ENCODE data around the gene PHF23. TPM values are rescaled to one million over a fixed set of nuclear protein-coding genes. Genes with fewer than 3 reads are reported as not detected.

Gene PHF23
- total and polyA plus RNA-seq, 9 of the 15 experiments (the other 6 are each of a cell fraction or from before 2014, with no cell fraction given), result 7.4 to 87.5 (median 33.7) TPM

DNA sequence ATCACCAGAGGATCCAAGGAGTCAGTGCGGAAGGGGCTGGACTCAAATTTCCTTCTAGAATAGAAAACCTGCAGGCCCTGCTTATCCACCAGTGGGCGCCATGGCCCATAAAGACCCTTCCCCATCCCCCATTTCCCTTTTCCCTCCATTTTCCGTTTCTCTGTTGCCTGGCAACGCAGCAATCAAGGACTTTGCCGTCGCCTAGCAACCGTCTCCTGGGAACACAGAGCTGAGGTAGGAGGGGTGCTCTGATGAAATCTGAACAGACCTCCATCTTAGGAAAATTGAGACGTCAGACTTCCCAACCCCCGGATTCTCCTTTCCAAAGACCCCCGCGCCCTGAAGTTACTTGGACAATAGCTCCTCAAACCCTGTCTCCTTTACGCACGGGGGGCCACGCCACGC, 25.4 kb downstream of the PHF23 start (continued):
- TF ChIP-seq NEUROD1 (IDR thresholded peaks at IDR 0.05; ENCODE audit: borderline replicate concordance, low read depth, low read length, partially characterized antibody) (peak; percentile 93), SAP30 (IDR thresholded peaks at IDR 0.05; ENCODE audit: borderline replicate concordance, insufficient read depth, low read depth, low read length, poor library complexity, severe bottlenecking) (no peak), MXI1 (IDR thresholded peaks at IDR 0.05; ENCODE audit: low read depth, low read length) (peak; percentile 99), RNF2 (IDR thresholded peaks at IDR 0.05) (0 out of 2 replicates have a peak, but pooled peaks have one; percentile 34), ZNF384 (IDR thresholded peaks at IDR 0.05; ENCODE audit: low read depth, low read length) (no peak), TBP (optimal IDR thresholded peaks at IDR 0.05; ENCODE audit: low read depth, low read length) (peak; percentile 13), XRCC5 (IDR thresholded peaks at IDR 0.05; ENCODE audit: low read depth, low read length) (0 out of 2 replicates have a peak, but pooled peaks have one; percentile 24), BMI1 (IDR thresholded peaks at IDR 0.05; ENCODE audit: low read length) (peak; percentile 96), RB1 (IDR thresholded peaks at IDR 0.05; ENCODE audit: low read depth) (0 out of 2 replicates have a peak, but pooled peaks have one; percentile 6), MIER1 (IDR thresholded peaks at IDR 0.05; ENCODE audit: low read depth) (peak; percentile 53; the same call in 1 of the 2 replicates), XRCC4 (IDR thresholded peaks at IDR 0.05; ENCODE audit: extremely low read depth, insufficient read depth, insufficient read length) (no peak), CEBPG (CRISPR knock-in tag; IDR thresholded peaks at IDR 0.05) (no peak), CEBPG (tag; conservative IDR thresholded peaks at IDR 0.05 in 1 of 2, IDR thresholded peaks at IDR 0.05 in 1 of 2) (peak; percentile 15 to 51; a peak in 1 of 4 replicates), ELF1 (tag; IDR thresholded peaks at IDR 0.05) (0 out of 2 replicates have a peak, but pooled peaks have one; percentile 19)
- TF ChIP-seq, protein P1, sequence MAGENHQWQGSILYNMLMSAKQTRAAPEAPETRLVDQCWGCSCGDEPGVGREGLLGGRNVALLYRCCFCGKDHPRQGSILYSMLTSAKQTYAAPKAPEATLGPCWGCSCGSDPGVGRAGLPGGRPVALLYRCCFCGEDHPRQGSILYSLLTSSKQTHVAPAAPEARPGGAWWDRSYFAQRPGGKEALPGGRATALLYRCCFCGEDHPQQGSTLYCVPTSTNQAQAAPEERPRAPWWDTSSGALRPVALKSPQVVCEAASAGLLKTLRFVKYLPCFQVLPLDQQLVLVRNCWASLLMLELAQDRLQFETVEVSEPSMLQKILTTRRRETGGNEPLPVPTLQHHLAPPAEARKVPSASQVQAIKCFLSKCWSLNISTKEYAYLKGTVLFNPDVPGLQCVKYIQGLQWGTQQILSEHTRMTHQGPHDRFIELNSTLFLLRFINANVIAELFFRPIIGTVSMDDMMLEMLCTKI (IDR thresholded peaks at IDR 0.05; ENCODE audit: partially characterized antibody), result no peak
- TF ChIP-seq, protein P2, sequence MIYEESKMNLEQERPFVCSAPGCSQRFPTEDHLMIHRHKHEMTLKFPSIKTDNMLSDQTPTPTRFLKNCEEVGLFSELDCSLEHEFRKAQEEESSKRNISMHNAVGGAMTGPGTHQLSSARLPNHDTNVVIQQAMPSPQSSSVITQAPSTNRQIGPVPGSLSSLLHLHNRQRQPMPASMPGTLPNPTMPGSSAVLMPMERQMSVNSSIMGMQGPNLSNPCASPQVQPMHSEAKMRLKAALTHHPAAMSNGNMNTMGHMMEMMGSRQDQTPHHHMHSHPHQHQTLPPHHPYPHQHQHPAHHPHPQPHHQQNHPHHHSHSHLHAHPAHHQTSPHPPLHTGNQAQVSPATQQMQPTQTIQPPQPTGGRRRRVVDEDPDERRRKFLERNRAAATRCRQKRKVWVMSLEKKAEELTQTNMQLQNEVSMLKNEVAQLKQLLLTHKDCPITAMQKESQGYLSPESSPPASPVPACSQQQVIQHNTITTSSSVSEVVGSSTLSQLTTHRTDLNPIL (CRISPR knock-in tag; IDR thresholded peaks at IDR 0.05), result no peak
- TF ChIP-seq, protein P3, sequence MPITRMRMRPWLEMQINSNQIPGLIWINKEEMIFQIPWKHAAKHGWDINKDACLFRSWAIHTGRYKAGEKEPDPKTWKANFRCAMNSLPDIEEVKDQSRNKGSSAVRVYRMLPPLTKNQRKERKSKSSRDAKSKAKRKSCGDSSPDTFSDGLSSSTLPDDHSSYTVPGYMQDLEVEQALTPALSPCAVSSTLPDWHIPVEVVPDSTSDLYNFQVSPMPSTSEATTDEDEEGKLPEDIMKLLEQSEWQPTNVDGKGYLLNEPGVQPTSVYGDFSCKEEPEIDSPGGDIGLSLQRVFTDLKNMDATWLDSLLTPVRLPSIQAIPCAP (CRISPR knock-in tag; IDR thresholded peaks at IDR 0.05; ENCODE audit: borderline replicate concordance), result no peak
- TF ChIP-seq, protein P4, sequence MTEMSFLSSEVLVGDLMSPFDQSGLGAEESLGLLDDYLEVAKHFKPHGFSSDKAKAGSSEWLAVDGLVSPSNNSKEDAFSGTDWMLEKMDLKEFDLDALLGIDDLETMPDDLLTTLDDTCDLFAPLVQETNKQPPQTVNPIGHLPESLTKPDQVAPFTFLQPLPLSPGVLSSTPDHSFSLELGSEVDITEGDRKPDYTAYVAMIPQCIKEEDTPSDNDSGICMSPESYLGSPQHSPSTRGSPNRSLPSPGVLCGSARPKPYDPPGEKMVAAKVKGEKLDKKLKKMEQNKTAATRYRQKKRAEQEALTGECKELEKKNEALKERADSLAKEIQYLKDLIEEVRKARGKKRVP (CRISPR knock-in tag; IDR thresholded peaks at IDR 0.05), result no peak
- TF ChIP-seq, protein P5, sequence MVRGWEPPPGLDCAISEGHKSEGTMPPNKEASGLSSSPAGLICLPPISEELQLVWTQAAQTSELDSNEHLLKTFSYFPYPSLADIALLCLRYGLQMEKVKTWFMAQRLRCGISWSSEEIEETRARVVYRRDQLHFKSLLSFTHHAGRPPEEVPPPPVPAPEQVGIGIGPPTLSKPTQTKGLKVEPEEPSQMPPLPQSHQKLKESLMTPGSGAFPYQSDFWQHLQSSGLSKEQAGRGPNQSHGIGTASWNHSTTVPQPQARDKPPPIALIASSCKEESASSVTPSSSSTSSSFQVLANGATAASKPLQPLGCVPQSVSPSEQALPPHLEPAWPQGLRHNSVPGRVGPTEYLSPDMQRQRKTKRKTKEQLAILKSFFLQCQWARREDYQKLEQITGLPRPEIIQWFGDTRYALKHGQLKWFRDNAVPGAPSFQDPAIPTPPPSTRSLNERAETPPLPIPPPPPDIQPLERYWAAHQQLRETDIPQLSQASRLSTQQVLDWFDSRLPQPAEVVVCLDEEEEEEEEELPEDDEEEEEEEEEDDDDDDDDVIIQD (CRISPR knock-in tag; IDR thresholded peaks at IDR 0.05), result no peak

Measured in K562 (cell line).